Neural cell (in vitro differentiated cells): ENCODE measurements around the gene ABCA4. TPM values are rescaled to one million over a fixed set of nuclear protein-coding genes. Genes with fewer than 3 reads are reported as not detected.

Source experiments
- H2AFZ ChIP-seq: fragments of 200-600, 300-800 bp; sonication (generic), shearing (Covaris generic); 2 replicates; pipeline ENCODE4 v1.6.0; 2014; ENCODE audit warnings: low read depth, mild to moderate bottlenecking, antibody characterized with exemption, low read length, moderate library complexity
- H3F3A ChIP-seq: fragments of 200-600 bp; shearing (Covaris generic); 2 replicates; pipeline ENCODE4 v1.6.1; 2016; ENCODE audit warnings: mild to moderate bottlenecking, moderate library complexity, mixed read lengths, antibody characterized with exemption, low read length; ENCODE audit not compliant: insufficient read depth, poor library complexity, severe bottlenecking
- H3K27ac ChIP-seq: fragments of 200-600, 300-800 bp; sonication (generic), shearing (Covaris generic); 2 replicates; pipeline ENCODE4 v1.5.1; 2014; ENCODE audit warnings: mild to moderate bottlenecking, low read length, moderate library complexity
- H3K27me3 ChIP-seq: fragments of 300-800, 200-600 bp; sonication (generic), shearing (Covaris generic); 2 replicates; pipeline ENCODE4 v1.6.0; 2014; ENCODE audit warnings: mild to moderate bottlenecking, low read depth, low read length, moderate library complexity; ENCODE audit not compliant: insufficient read depth
- H3K36me3 ChIP-seq: fragments of 300-800, 200-600 bp; sonication (generic), shearing (Covaris generic); 2 replicates; pipeline ENCODE4 v1.5.1; 2014; ENCODE audit warnings: mild to moderate bottlenecking, antibody characterized with exemption, low read length, moderate library complexity; ENCODE audit not compliant: insufficient read depth
- H3K4me2 ChIP-seq: fragments of 300-800, 200-600 bp; sonication (generic), shearing (Covaris generic); 2 replicates; pipeline ENCODE4 v1.6.0; 2014; ENCODE audit warnings: mild to moderate bottlenecking, low read length
- H3K4me3 ChIP-seq: fragments of 300-800, 200-600 bp; sonication (generic), shearing (Covaris generic); 2 replicates; pipeline ENCODE4 v1.5.1; 2014; ENCODE audit warnings: mild to moderate bottlenecking, low read length, moderate library complexity
- H3K79me2 ChIP-seq: fragments of 200-600 bp; shearing (Covaris generic); replicated peaks from 2 replicates; pipeline ENCODE4 v1.6.0; 2014; ENCODE audit warnings: mild to moderate bottlenecking, low read length, moderate library complexity; ENCODE audit not compliant: insufficient read depth
- H3K9ac ChIP-seq: fragments of 300-800, 200-600 bp; sonication (generic), shearing (Covaris generic); 2 replicates; pipeline ENCODE4 v1.6.1; 2016; ENCODE audit warnings: mild to moderate bottlenecking, low read length, mixed read lengths
- H3K9me2 ChIP-seq: fragments of 200-600 bp; shearing (Covaris generic); 2 replicates; pipeline ENCODE4 v1.6.1; 2016; ENCODE audit warnings: mild to moderate bottlenecking, low read length, mixed read lengths; ENCODE audit not compliant: insufficient read depth
- H3K9me3 ChIP-seq: fragments of 200-600, 300-800 bp; sonication (generic), shearing (Covaris generic); 2 replicates; pipeline ENCODE4 v1.6.1; 2016; ENCODE audit warnings: mild to moderate bottlenecking, mixed run types, low read length, moderate library complexity, mixed read lengths
- H4K20me1 ChIP-seq: fragments of 200-600 bp; shearing (Covaris generic); 2 replicates; pipeline ENCODE4 v1.6.1; 2016; ENCODE audit warnings: mild to moderate bottlenecking, mixed run types; ENCODE audit not compliant: insufficient read depth
- EP300 ChIP-seq: fragments of 450-650 bp; conservative IDR thresholded peaks from 2 replicates; pipeline ENCODE4 v1.6.1; 2014; ENCODE audit warnings: antibody characterized with exemption, mild to moderate bottlenecking, moderate library complexity; ENCODE audit not compliant: poor library complexity, severe bottlenecking
- EZH2 ChIP-seq: fragments of 200-600, 300-800 bp; shearing (Covaris generic), sonication (generic); IDR thresholded peaks from 2 replicates; pipeline ENCODE4 v1.6.1; 2014; ENCODE audit warnings: antibody characterized with exemption, low read length, borderline replicate concordance, mild to moderate bottlenecking; ENCODE audit not compliant: insufficient read depth, poor library complexity, severe bottlenecking
- MXI1 ChIP-seq: fragments of 450-650 bp; conservative IDR thresholded peaks from 2 replicates; pipeline ENCODE4 v1.6.1; 2014; ENCODE audit warnings: antibody characterized with exemption, mild to moderate bottlenecking; ENCODE audit not compliant: poor library complexity, severe bottlenecking
- POLR2AphosphoS5 ChIP-seq: IDR thresholded peaks from 2 replicates; pipeline ENCODE4 v1.6.1; 2012
- RAD21 ChIP-seq: fragments of 450-650 bp; conservative IDR thresholded peaks from 2 replicates; pipeline ENCODE4 v1.6.1; 2014; ENCODE audit warnings: antibody characterized with exemption, mild to moderate bottlenecking, moderate library complexity
- SMC3 ChIP-seq: fragments of 450-650 bp; conservative IDR thresholded peaks from 2 replicates; pipeline ENCODE4 v1.6.1; 2014; ENCODE audit warnings: antibody characterized with exemption, mild to moderate bottlenecking, moderate library complexity; ENCODE audit not compliant: poor library complexity
- TAF1 ChIP-seq: IDR thresholded peaks from 2 replicates; pipeline ENCODE4 v1.6.1; 2012; ENCODE audit warnings: low read depth
- polyA plus RNA-seq: library from polyadenylated mRNA; depleted of rRNA; stranded (reverse); fragments of >200 nt; gene quantifications from 2 replicates; pipeline ENCODE4 v1.2.3, GENCODE V29; 2014
- TF ChIP-seq, protein P1 (sequence below): fragments of 450-650 bp; IDR thresholded peaks from 2 replicates; pipeline ENCODE4 v1.5.1; 2014; ENCODE audit warnings: antibody characterized with exemption, mild to moderate bottlenecking, moderate library complexity; ENCODE audit not compliant: poor library complexity, severe bottlenecking
- TF ChIP-seq, protein P2 (sequence below): IDR thresholded peaks from 2 replicates; pipeline ENCODE4 v1.6.1; 2012; ENCODE audit warnings: borderline replicate concordance

ABCA4 gene
- polyA plus RNA-seq, 1 donor from 2014 or later, result not detected

DNA sequence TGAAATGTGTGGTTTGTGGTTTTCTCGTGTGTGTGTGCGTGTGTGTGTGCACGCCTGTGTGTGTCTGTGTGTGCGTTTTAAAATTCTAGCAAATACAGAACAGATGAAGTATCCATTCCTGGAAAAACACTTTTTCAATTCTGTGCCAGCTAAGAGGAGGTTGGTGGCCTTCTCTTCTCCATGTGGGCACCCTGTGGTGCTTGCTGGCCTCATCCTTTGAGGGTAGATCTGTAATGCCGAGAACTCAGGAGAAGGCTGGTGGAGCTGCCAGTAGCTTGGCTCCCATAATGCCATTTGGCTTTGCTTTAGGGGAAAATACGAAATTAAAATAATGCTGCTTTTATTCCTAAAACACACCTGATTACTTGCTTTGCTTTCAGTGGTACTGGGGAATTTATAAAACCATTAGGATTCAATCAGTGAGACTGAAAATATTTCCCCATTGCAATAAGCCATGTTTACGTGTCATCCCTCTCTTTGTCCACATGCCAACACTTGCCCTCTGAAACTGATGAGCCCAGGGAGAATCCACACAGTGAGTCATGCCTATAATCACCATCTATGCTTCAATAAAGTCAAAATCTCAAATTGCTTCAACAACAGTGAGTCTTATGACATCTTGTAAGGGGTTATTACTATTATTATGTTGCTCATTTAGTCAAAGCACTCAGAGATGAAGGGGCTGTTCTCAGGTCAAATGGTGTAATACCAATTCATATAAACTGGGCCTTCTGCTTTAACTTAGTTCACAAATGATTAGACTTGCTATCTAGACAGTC lies 39.2 kb downstream of the ABCA4 start:
- Histone ChIP-seq H2AFZ (no peak overlapping the region), H3K9ac (no peak overlapping the region)

DNA sequence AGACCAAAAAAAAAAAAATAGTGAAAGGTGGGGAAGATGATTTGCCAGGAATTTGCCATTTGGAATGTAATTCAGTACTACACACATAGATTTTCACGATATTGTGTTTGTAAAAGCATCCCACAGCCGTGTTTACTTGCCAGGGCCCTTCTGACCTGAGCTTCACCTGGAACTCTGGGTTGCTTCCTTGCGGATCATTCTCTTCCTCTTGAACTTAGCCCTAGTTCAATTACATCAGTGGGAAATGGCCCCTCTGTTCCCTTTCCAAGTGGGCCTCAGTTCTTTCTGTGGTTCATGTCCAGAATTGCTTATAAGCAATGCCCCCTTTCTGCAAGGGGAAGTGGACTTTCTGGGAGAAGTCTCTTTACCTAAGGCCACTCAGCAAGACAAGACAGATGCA lies 41.0 kb downstream of the ABCA4 start:
- Histone ChIP-seq H2AFZ (no peak overlapping the region), H3K4me2 (no peak overlapping the region), H3K27ac (no peak overlapping the region), H3F3A (no peaks in the 10 kb centered on the region), H3K79me2 (no peaks in the 10 kb centered on the region), H3K9ac (no peak overlapping the region), H3K9me2 (no peaks in the 10 kb centered on the region), H3K4me3 (no peak overlapping the region), H3K9me3 (no peaks in the 10 kb centered on the region), H3K27me3 (no peaks in the 10 kb centered on the region), H3K36me3 (no peaks in the 10 kb centered on the region), H4K20me1 (no peaks in the 10 kb centered on the region)
- TF ChIP-seq SMC3 (no peak), MXI1 (no peak), EZH2 (no peak), EP300 (no peak), RAD21 (no peak), POLR2AphosphoS5 (no peak), TAF1 (no peak)
- TF ChIP-seq, protein P1, sequence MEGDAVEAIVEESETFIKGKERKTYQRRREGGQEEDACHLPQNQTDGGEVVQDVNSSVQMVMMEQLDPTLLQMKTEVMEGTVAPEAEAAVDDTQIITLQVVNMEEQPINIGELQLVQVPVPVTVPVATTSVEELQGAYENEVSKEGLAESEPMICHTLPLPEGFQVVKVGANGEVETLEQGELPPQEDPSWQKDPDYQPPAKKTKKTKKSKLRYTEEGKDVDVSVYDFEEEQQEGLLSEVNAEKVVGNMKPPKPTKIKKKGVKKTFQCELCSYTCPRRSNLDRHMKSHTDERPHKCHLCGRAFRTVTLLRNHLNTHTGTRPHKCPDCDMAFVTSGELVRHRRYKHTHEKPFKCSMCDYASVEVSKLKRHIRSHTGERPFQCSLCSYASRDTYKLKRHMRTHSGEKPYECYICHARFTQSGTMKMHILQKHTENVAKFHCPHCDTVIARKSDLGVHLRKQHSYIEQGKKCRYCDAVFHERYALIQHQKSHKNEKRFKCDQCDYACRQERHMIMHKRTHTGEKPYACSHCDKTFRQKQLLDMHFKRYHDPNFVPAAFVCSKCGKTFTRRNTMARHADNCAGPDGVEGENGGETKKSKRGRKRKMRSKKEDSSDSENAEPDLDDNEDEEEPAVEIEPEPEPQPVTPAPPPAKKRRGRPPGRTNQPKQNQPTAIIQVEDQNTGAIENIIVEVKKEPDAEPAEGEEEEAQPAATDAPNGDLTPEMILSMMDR, result no peak
- TF ChIP-seq, protein P2, sequence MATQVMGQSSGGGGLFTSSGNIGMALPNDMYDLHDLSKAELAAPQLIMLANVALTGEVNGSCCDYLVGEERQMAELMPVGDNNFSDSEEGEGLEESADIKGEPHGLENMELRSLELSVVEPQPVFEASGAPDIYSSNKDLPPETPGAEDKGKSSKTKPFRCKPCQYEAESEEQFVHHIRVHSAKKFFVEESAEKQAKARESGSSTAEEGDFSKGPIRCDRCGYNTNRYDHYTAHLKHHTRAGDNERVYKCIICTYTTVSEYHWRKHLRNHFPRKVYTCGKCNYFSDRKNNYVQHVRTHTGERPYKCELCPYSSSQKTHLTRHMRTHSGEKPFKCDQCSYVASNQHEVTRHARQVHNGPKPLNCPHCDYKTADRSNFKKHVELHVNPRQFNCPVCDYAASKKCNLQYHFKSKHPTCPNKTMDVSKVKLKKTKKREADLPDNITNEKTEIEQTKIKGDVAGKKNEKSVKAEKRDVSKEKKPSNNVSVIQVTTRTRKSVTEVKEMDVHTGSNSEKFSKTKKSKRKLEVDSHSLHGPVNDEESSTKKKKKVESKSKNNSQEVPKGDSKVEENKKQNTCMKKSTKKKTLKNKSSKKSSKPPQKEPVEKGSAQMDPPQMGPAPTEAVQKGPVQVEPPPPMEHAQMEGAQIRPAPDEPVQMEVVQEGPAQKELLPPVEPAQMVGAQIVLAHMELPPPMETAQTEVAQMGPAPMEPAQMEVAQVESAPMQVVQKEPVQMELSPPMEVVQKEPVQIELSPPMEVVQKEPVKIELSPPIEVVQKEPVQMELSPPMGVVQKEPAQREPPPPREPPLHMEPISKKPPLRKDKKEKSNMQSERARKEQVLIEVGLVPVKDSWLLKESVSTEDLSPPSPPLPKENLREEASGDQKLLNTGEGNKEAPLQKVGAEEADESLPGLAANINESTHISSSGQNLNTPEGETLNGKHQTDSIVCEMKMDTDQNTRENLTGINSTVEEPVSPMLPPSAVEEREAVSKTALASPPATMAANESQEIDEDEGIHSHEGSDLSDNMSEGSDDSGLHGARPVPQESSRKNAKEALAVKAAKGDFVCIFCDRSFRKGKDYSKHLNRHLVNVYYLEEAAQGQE, result no peak

More for the DNA sequence above, 39.2 kb downstream of the ABCA4 start:
- no peak overlapping the region for H3K4me2 ChIP-seq
- H3K9me2 ChIP-seq, result no peaks in the 10 kb centered on the region
- H3K9me3 ChIP-seq, result no peaks in the 10 kb centered on the region
- H3K79me2 ChIP-seq, result no peaks in the 10 kb centered on the region
- H3K4me3 ChIP-seq, result no peak overlapping the region
- H3F3A ChIP-seq, result no peaks in the 10 kb centered on the region
- H3K27me3 ChIP-seq, result no peaks in the 10 kb centered on the region
- no peaks in the 10 kb centered on the region for H3K36me3 ChIP-seq
- H4K20me1 ChIP-seq, result no peaks in the 10 kb centered on the region
- TF ChIP-seq, protein P1, result no peak
- no peak for TF ChIP-seq RAD21
- H3K27ac ChIP-seq, result no peak overlapping the region
